ENCODE measurements around the gene EHBP1.
A peak's percentile ranks its signal among the peaks of the same experiment; 100 is the strongest.
"Not testable (repeated sequence)": the region's sequence is repeated elsewhere in the genome, so short reads cannot be mapped to it uniquely, and the experiment has no call there.

The EHBP1 gene

DNA sequence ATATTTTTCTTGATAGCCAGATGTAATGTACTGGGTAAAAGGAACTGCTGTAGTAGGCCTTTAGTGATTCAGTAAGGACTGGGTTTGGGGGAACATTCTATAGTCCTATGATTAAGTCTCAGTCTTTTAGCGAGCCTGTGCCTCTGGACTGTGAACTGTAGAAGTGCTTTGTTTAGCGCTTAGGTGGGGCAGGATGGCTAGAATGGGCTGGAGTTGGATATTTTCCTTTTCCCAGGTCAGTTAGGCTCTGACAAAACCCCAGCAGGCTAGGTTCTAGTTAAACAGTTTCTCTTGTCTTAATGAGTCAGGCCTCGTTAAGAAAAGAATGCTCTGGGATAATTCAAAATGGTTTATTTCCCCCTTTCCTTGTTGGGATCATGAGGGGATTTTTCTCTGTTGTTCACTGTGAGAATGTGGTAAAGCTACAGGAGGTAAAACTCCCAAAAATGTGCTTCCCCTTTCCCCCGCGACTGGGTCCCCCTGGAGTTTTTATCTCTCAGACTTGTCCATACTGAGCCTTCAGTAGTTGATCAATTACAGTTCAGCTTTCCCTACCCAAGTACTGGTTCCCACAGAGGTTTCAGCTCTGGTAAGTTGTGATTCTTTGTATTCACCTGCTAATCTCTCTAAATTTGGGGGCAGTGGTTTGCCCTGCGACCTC lies 31.5 kb downstream of the EHBP1 start:
- no peak for DNase-seq

DNA sequence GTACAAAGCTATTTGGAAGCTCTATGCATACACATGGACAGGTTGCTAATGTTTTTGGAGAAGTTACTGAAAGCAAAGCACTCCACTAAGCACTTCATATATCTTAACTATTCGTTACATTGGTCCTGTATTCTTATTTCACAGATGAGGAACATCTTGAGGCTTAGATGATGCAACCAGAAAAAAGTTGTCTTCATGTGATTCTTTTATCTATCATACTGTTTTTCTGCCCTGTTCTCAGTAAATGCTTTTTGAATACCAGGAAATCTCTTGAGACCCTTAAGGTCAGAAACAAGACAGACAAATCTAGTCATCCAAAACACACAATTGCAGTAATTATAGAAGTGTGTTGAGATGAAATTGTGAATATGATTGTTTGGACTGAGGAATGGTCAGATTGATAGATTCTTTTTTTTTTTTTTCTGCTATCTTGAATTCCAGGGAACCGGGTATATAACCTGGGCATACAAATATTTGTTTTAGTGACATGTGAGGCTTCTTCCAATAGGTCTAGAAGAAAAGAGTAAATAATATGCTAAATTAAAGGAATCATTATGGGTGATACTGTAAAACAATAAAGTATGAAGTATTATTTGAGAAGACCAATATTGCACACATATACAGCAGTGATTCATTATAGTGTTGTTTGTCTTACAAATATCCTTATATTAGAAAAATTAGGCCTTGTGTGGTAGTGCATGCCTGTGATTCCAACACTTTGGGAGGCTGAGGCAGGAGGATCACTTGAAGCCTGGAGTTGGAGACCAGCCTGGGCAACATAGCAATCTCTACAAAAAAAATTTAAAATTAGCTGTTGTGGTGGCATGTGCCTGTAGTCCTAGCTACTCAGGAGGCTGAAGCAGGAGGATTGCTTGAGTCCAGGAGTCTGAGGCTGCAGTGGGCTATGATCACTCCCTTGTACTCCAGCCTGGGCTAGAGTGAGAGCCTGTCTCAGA lies 33.7 kb downstream of the EHBP1 start:
- DNase-seq: no peak

DNA sequence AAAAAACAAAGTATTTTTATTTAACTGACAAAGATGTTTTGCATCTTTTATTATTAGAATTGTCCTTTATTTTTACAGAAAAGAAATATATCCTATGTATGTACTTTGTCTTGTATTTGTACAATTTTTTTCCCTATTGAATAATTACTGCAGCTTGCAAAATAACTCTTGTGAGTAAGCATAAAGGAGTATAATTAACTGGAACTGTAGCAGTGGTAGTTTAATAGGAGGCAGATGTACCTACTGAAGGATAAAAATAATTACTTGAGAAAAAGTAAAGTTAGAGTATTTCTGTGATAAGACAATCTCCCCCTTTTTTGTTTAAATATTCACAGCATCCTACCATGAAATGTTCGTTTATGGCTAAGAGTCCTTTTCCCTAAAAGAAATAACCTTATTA lies 34.7 kb downstream of the EHBP1 start:
- no peak for DNase-seq

DNA sequence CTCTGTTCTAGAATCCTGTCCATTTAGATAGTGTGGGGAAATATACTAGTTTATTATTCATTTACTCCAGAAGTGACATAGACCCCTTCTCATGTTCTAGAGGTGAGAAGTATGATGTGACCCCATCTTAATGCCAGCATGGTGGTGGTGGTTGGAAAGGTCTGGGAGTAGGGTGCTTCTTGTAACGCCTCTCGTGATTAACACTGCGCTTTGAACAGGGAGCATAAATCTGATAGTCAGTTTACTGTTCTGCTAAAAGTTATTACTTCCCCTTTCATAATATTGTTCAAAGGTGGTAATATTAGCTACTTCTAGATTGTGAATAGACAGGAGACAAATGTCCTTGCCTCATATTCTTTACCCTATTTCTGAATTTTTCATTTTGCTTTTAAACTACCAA lies 35.6 kb downstream of the EHBP1 start:
- no peak for DNase-seq

DNA sequence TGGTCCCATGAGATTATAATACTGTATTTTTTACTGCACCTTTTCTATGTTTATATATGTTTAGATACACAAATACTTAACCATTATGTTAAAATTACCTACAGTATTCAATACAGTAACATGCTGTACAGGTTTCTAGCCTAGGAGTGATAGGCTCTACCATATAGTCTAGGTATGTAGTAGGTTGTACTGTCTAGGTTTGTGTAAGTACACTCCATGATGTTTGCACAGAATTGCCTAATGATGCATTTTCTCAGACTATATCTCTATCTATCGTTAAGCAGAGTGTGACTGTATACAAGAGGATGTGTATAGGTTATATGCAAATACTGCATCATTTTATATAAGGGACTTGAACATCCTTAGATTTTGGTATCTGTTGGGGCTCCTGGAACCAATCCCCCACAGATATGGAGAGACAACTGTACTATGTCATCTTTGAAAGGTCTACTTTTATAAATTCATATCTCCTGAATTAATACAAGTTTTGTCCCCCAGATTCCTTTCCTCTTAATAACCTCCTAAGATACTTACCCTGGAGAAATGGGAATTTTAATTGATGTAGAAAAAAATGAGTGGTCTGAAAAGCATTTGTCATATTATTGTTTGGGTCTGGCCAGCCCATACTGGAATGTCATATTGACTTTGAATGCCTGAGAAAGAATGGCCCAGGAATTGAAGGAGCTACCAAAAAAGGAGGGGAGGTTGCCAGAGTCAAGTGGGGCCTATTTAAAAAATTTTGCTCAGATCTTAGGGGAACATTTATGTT lies 36.6 kb downstream of the EHBP1 start:
- no peak for DNase-seq

DNA sequence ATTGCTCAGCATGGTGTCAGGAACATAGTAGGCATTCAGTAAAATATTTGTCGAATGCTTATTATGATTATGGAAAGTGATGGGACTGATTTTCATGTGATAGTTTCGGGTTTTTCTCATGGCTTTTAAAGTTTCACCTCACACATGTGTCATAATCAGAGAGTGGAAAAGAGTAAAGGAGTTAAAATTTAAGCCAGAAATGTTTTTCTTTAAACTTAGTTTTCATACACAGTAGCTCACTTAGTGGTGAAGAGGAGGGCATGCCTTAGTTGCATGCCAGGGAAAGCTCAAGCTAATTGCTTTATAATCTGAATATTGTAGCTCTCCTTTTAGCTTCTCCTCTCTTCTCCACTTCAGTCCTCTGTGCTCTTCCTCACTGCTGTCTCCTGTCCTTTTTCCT lies 38.0 kb downstream of the EHBP1 start:
- DNase-seq: no peak

DNA sequence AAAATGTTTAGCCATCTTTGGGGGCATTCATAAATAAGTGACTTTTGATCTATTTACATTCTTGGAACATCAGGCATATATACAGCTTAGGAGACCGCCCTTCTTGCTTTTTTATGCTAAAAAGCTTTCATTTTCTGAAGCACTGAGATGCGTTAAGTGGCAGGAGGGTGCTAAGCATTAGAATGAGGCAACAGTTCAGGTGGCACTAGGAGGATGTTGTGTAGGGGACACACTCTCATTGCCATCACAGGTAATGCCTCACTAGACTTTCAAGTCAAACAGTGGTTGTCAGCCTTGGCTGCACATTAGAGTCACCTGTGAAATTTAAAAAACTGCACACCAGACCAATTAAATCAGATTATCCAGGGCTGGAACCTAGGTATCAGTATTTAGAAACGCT lies 39.1 kb downstream of the EHBP1 start:
- DNase-seq: no peak

DNA sequence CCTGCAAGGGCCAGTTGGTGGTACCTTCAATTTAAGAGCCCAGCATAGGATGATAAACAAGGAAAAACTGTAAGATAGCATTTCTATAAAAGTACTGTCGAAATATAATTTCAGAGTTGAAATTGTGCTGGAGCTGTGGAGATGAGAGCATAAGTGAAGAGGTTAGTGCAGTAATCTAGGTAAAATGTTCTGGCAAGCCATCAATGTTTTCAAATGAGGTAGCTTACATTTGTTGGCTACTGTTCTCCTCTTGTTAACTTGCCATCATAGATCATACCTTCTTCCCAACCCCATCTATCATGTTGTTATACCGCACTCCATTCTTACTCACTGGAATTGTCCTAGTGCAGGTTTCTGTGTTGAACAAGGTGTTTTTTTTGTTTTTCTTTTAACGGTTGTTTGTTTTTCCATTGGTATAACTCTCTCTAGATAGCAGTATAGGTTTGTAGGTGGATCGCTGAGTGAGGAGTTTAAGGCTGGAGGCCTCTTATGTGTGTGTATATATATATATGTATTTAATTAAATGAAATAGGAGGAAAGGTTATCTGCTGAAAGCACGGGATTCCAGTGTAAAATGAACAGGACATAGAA lies 40.5 kb downstream of the EHBP1 start:
- DNase-seq: no peak

DNA sequence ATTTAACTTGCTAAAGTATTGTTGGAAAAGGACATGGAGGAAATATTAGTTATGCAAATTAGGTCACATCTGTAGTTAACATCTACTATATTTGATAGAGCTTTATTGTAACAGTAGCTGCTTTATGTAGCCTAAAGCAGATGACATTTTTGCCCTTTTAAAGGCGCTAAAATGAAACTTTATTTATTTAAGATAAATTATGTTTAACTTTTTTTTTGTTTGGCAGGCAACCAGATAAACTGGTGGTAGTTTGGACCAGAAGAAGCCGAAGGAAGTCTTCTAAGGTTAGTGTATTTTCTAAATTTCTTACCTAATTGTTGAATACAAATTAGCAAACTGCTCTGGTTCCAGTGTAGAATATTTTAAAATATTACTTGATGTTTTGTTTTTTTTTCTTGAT lies 41.7 kb downstream of the EHBP1 start:
- no peak for DNase-seq

DNA sequence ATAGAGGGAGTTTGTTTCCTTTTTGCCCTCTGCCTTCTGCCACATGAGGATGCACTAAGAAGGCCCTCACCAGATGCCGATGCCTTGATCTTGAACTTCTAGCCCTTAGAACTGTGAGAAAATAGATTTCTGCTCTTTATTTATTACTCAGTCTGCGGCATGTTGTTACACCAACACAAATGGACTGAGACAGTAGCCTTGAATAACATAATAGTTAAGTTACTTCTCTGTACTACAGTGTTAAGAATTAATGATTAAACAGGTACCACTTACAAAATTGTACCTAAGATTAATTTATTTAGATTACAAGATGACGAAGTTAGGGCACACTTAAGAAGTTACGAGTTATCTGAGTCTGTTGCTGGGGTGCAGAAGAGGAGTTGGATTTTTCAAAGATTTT lies 42.4 kb downstream of the EHBP1 start:
- DNase-seq: no peak

DNA sequence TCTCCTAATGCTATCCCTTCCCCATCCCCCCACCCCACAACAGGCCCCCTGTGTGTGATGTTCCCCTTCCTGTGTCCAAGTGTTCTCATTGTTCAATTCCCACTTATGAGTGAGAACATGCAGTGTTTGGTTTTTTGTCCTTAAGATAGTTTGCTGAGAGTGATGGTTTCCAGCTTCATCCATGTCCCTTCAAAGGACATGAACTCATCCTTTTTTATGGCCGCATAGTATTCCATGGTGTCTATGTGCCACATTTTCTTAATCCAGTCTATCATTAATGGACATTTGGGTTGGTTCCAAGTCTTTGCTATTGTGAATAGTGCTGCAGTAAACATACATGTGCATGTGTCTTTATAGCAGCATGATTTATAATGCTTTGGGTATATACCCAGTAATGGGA lies 43.6 kb downstream of the EHBP1 start:
- DNase-seq: not testable (repeated sequence)

DNA sequence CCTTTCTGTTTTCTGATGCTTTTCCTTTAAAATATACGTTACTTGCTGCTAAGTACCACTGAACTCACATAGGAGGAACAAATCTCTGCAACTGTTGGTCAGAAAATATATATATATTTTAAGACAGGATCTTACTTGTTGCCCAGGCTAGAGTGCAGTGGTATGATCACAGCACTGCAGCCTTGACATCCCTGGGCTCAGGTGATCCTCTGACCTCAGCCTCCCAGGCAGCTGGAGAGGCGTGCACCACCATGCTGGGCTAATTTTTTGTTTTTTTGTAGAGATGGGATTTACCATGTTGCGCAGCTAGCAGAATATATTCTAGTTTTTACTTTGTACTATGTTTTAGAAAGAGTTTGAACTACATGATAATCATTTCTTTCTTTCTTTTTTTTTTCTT lies 51.5 kb downstream of the EHBP1 start:
- no peak for DNase-seq

DNA sequence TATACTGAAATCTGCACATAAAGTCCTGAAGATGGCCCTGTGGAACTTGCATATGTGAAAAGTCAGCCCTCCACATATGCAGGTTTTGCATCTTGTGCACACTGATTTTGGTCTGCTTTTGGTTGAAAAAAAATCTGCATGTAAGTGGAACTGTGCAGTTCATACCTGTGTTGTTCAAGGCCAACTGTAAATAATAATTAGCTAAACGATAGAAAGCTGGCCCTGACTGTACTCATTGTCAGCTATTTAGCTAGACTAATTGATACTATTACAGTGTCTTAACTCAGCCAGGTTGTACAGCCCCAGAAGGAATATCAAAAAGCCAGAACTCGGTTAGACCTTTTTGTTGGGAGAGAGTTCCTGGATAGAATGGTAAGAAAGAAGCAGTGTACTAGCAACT lies 54.5 kb downstream of the EHBP1 start:
- no peak for DNase-seq

DNA sequence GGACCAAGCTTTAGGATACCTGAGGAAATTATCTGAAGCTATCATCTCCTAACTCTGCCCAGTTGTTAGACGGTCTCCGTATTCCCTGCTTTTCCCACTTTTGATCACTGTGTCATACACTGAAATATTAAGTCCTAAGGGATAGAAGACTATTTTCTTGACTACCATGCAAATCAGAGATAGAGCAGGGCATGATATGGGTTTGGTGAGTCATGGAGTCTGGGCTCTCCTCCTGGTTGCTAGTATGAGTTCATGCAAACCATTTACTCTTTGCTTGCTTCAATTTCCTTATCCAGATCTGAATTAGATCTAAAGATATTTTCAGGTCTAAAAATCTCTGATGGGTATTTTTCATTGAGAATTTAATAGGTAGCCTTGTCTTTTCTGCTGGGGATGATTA lies 55.0 kb downstream of the EHBP1 start:
- no peak for DNase-seq

DNA sequence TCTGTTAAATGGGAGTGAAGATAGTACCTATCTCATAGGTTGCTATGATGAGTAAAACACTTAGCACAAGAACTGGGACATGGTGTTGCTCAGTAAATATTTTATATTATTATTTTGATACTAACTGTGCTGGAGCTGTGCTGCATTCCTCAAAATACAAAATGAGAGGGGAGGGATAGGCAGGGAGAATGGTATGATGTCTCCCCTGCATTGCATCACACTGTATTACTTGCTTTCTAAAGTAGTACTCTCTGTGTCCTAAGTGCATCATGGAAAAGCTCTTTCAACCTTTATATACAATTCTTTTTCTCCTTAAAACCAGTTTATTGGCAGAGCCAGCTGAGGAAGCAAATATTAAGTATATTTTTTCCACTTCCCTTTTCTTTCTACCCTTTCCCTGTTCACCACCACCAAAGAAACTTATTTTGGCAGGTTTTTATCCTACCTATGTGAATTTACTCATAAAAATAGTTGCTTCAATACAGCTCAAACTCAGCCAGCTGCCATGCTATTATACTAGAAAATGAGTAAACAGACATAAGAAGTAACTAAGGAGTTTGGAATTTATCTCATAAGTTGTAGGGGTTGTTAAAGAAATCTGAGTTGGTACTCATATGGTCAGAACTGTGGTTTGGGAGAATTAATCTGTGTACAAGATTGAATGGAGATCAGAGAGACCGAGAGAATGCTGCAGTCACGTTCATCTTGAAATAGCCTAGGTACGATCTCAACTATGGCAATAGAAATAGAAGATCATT lies 60.3 kb downstream of the EHBP1 start:
- DNase-seq: no peak

DNA sequence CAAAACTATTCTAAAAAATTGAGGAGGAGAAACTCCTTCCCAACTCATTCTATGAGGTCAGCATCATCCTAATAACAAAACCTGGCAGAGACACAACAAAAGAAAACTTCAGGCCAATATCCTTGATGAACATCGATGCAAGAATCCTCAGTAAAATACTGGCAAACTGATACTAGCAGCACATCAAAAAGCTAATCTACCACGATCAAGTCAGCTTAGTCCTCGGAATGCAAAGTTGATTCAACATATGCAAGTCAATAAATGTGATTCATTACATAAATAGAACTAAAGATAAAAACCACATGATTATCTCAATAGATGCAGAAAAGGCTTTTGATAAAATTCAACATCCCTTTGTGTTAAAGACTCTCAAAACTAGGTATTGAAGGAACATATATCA lies 63.1 kb downstream of the EHBP1 start:
- no peak for DNase-seq

DNA sequence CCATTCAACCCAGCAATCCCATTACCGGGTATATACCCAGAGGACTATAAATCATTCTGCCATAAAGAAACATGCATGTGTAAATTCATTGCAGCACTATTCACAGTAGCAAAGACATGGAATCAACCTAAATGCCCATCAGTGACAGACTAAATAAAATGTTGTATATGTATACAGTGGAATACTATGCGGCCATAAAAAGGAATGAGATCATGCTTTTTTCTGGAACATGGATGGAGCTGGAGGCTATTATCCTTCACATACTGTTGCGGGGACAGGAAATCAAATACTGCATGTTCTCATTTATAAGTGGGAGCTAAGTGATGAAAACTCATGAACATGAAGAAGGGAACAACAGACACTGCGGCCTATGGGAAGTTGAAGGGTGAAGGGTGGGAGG lies 65.1 kb downstream of the EHBP1 start:
- no peak for DNase-seq

DNA sequence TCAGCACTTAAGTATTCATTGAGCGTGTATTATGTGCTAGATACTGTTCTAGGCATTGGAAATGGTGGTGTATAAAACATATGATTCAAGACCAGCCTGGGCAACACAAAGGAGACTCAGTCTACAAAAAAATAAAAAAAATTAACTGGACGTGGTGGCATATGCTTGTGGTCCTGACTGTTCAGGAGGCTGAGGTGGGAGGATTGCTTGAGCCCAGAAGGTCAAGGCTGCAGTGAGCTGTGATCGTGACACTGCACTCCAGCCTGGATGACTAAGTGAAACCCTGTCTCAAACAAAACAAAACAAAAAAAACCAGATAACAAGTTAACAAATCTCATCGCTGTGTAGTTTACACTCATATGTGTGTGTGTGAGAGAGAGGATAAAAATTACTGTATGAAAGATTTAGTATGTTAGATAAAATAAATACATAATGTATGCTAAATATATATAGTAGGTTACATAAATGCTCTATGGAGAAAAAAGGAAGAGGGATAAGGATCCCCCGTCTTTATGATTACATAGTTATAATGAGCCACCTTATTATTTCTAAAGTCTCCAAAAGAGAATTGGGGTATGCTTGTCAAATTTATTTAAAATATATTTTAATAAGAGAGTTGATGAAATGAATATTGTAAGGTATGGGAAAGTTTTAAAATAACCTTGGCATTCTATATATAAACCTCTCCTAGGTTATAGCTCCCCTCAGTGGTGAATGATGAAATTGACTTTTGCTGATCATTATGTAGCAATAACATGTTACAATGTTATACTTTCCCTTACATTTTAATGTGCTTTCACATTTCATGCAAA lies 69.2 kb downstream of the EHBP1 start:
- peak in 1 of 5 donors; percentile 5 for DNase-seq

DNA sequence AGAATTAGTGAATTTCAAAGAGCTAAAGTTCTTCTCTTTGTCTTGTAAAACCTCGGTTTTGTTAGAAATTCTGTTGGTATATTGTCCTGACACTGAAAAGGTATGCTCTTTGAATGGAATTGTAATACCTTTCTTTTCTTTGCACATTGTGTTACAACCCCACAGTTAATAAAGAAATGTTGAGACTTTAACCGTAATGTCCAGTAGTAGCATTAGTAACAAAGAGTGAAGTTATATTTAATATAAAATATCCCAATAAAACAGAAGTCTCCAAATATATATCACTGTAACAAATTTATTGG lies 69.8 kb downstream of the EHBP1 start:
- DNase-seq: no peak

DNA sequence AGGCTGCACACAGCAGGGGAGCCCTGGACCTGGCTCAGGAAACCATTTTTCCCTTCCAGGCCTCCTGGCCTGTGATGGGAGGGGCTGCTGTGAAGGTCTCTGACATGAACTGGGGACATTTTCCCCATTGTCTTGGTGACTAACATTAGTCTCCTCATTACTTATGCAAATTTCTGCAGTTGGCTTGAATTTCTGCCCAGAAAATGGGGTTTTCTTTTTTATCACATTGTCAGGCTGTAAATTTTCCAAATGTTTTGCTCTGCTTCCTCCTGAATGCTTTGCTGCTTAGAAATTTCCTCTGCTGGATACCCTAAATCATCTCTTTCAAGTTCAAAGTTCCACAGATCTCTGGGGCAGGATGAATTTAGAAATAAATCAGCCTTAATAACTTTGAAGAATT lies 78.2 kb downstream of the EHBP1 start:
- DNase-seq: no peak

DNA sequence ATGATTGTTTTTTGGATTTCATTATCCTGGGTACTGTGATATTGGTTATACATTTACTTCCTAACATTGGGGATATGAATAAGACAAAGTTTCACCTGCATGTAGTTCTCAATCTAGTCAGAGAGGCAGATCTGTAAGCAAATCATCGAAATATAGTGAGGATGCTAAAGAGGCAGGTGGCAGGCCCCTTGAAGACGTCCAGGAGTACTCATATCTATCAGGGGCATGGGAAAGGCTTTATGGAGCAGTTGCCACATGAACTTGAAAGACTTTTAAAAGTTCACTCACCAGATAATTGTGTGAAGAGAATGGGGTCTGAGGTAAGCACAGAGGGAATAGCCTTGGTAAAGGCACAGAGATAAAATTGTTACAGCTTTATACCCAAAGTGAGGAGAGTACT lies 78.8 kb downstream of the EHBP1 start:
- no peak for DNase-seq

DNA sequence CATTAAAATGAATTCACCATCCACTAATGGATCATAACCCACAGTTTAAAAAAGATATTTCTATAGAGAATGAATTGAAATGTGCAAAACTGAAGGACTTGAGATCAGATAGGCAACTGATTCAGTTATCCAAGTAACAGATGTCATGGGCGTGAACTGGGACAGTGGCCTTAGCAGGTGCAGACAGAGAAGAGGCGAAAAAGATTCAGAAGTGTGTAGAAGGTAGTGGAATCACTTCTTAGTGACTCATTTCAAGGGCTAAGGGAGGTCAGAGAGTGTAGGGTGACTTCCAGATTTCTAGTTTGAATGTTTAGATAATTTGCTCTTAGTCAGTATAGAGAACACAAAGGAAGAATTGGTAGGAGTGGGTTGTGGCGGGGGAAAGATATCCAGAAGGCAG lies 79.7 kb downstream of the EHBP1 start:
- DNase-seq: no peak
